ENCODE measurements around the gene SLC35C1.

GRCh38 chr11:45846974-45847910 lies 42.3 kb downstream of the SLC35C1 start, which contains the start of gene CRY2:
- TF ChIP-seq GATA2 (IDR thresholded peaks at IDR 0.05; ENCODE audit: low read depth, low read length) (no peak), GATA3 (IDR thresholded peaks at IDR 0.05; ENCODE audit: low read depth, low read length) (no peak)
